RCC 7860 (cell line): Measurements from ENCODE around the gene FAM114A2.

Source experiments
- DNase-seq: peaks from one replicate; pipeline ENCODE4 v3.0.0-alpha.2; 2015; ENCODE audit warnings: low spot score
- FAIRE-seq: peaks from 2 replicates; lab custom pipeline; 2012; peaks lifted over from hg19 to GRCh38; lab: Jason Lieb, UNC

FAM114A2 gene

GRCh38 chr5:153987301-153987700 is 51.4 kb downstream of the FAM114A2 start:
- FAIRE-seq (no peak), DNase-seq (no peak)

DNA sequence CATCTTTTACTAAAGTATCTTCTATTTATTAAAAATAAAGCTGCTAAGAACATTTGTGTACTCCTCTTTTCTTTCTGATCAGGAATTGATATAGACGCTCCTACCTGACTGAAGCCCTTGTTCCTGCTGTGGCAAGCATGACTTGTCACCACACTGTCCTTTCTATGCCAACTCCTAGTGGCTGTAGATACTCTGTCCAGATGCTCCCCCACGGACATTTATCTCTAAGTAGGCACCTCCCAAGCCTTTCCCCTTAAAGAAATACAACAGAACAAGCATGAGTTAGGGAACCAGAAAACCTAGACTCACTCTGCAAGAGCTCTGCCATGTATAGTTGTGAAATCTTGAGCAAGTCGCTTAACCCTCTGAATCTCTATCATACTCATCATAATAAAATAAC is 53.2 kb downstream of the FAM114A2 start:
- DNase-seq (no peak), FAIRE-seq (no peak)

GRCh38 chr5:153983885-153984284 is 54.8 kb downstream of the FAM114A2 start:
- FAIRE-seq (no peak), DNase-seq (no peak)

- DNase-seq (no peak), FAIRE-seq (no peak)
Observed at GRCh38 chr5:153981905-153982605, 56.7 kb downstream of the FAM114A2 start.

- DNase-seq (no peak), FAIRE-seq (no peak)
Observed at GRCh38 chr5:153979028-153979783, 59.5 kb downstream of the FAM114A2 start.

DNA sequence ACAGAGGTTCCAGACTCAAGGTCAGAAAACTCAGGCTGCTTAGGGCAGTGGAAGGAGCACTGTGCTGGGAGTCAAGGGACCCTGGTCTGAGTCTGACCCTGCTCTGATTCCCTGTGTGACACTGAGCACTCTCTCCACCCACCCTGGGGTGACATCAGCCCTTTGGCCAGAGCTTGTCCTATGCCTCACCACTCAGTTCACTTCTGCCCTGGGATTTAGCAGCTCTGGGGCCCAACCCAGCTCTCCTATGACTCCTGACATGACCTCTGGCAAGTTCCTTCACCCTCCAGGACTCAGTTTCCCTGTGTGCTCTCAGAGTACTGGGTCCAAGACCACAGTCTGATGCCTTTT is 63.9 kb downstream of the FAM114A2 start:
- no peak for FAIRE-seq
- DNase-seq: no peak

GRCh38 chr5:153974131-153974812 is 64.4 kb downstream of the FAM114A2 start:
- DNase-seq (no peak), FAIRE-seq (no peak)

DNA sequence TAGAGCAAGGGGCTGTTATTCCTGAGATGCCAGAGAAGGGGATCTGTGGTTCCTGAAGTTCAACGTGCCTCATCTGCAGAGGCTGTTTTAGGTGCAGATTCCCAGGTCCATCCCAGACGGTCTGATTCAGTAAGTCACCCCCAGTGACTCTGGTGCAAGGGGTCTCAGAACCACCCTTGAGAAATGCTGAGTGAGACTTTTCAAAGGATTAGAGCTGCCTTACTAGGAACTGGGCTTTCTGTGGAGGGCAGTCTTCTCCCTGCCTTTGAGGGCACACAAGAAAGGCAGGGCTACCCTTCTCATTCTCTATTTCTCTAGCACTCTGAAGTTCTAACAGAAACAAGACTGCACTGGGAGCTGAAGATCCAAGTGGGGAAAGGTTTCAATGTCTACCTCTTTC is 66.5 kb downstream of the FAM114A2 start:
- FAIRE-seq (no peak), DNase-seq (no peak)

GRCh38 chr5:153970496-153970895 is 68.2 kb downstream of the FAM114A2 start:
- FAIRE-seq (no peak), DNase-seq (no peak)

GRCh38 chr5:153969563-153969895 is 69.2 kb downstream of the FAM114A2 start:
- DNase-seq (no peak), FAIRE-seq (no peak)

DNA sequence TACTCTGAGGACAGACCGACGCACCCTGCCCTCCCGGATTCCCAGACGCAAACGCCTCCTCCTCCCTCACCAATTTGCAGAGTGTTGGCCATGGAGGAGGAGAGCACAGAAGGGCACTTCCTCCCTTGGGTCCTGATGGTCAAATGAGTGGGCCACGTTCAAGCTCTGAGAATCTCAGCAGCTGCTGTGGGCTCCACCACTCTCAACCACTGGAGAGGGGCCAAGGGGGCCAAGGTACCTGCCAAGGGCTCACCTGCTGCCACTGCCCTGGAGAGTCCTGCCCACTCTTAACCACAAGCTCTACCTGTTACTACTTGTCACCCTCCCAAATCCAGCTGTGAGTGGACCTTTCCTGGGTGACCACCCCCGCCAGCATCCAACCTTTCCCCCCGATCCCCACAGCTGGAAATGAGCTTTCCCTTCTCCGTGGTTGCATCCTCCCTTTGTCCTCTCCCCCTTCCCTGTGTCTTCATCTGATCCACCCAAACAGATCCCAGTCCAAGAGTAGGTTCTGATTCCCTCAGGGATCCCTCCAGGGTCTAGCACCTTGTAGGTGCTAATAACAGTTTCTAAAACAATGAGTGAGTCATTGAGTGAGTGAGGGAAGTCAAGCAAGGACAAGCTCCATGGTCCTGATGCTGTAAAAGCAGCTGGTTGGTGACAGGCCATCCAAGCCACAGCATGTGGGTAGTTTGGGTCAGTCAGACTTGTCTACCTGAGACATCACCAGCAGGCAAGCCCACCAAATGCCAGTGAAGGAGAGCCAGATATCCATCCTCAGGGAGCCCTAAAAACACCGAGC is 69.7 kb downstream of the FAM114A2 start:
- FAIRE-seq: no peak
- no peak for DNase-seq

DNA sequence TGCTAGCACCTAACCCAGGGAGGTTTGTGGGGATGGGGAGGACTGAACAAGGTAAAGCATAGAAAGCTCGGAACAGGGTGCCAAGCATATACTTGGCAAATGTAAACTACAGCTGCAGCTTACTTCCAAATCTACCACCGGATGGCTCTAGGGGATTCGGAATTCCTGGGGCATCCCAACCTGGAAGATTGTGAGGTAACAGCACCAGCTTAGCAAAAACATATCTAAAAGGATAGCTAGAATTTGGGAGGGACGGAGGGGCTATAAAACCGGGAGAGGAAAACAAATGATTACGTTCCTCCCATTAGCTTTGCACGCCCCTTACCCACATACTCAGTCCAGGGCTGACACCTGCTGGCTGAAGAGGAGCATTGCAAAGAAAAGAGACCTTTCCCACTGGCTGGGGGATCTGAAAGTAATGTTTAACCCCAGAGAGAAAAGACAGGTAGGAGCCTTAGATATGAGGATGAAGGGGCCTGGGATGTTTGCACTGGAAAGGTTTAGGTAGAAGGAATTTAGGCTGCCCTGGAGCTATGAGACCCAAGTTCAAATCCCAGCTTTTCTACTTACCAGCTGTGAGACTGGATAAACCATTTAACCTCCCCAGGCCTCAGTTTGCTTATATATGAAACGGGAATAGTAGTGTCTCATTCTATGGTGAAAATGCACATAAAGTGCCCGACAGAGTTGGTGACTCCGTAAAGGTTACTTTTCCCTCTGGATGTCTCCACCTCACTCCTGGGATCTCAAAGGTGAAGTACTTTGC is 73.6 kb downstream of the FAM114A2 start:
- DNase-seq (peak; percentile 9), FAIRE-seq (no peak)

- no peak for DNase-seq
- no peak for FAIRE-seq
Observed at GRCh38 chr5:153964191-153964879, 74.4 kb downstream of the FAM114A2 start.

DNA sequence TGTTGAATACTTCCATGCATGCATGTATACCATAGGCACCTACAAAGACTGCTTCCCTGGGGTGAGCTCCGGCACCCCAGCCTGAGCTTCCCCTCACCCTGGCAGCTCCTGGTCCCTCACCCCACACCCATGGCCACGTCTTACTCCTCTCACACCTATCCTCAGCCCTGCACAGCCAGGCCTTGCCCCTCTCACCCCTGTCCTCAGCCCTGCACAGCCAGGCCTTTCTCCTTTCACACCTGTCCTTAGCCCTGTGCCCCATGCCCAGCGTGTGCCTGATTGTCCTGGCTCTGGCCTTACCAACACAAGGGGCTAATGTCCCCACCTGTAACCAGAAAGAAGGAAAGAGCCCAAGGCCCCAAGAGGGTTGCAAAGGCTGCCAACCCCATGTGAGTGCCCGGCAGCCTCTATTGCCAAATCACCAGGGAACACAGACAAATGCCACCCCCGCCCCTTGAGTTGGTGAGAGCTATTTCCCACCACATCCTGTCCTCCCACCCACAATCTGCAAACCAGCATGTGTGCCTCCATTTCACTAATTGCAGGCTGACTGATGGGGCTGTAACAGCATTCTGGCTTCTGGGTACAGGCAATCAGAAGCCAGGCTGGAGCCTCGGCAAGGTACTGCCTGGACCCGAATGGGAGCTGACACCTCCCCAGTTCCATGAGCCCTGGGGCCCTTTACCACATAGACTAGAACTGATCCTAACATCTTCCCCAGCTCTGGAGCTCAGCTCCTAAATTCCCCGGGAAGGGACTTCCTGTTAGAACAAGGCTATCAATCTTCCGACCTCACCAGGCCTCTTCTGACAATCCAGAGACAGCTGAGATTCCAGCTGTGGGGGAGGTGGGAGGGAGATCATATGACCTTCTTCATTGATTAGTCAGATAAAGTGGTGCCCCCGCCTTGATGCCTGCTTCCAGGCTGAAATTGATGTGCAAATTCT is 78.2 kb downstream of the FAM114A2 start:
- DNase-seq: no peak
- no peak for FAIRE-seq

DNA sequence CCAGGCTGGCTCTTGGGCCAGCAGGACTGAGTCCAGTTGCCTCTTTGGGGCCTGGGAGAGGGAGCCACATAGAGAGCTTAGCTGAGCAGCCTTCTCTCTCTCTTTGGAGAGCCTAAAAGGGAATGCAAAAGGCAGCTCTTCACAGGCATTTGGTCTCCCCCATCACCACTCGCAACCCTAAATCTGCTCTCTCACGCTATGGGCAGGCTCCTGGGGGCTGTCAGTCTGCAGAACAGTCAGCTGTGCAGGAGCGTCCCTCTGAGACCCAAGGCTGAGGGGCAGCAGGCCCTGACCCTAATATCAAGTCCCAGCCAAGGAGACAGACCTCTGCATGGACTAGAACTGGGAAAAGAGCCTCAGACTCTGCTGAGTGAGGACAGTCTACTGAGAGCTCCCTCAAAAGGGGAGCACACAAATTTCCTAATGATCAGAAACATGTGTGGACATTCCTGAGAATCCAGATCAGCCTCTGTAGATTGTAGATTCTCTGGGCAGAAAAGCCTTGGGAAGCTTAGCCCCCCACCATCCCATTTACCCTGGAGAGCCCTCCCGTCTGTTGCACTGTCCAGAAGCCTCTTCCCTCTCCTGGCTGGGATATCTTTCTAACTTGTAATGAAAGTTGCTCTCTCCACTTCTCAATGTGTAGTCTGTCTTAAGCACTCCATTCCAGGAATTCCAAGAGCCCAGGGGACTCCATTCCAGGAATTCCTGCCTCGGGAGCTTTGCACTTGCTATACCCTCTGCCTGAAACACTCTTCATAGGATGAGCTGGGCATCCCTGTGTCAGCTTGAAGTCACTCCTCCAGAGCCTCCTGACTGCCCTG is 79.4 kb downstream of the FAM114A2 start:
- DNase-seq (no peak), FAIRE-seq (no peak)

DNA sequence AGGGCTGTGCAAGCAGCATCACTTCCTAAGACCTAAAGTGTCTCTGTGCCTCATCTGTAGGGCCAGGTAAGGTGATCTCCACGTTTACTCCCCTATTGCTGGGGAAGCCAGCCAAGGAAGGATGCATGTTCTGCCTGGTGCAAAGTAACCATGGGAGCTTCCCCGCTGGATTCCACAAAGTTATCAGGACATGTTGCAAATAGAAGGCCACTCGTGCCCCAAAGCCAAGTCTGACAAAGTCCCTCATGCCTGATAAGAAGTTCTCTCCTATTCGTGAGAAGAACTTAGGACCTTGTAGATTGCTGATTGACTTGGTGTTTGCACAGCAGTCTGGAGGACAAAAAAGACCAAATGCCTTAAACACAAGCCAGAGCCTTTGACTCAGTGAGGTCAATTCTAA is 81.5 kb downstream of the FAM114A2 start:
- DNase-seq (no peak), FAIRE-seq (no peak)

DNA sequence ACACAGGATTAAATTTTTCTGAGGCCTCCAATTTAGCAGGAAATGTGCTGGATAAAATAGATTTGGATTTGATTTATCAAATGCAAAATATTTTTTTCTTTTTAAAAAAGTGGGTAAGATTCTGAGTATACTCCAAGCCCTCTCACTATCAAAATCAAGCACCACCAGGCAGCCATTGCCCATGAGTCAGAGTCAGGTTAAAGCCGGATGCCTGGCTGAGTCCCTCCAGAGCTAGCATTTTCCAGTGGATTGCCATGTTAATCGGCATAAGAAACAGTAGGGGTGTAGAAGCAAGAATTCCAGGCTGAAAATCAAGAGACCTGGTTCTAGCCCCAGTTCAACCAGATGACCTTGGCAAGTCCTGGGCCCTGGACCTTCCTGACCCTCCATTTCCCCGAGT is 85.3 kb downstream of the FAM114A2 start:
- DNase-seq (no peak), FAIRE-seq (no peak)

DNA sequence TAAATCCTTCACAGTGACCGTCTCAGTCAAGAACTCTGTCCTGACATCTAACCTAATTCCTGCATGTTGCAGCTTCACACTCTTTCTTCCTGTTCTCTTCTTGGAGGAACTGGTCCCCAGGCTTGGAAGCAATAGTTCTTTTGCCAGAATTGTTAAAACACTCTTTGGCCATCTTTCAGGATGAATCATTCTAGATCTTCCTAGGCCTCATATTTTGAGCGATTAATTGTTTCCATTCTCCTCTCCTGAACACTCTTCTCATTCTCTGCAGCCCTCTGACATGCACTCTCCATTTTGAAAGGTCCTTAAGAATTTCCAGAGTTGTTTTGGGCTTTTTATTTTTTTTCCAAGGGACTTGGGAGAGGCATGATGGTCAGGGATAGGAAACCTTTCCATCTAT is 85.8 kb downstream of the FAM114A2 start:
- DNase-seq (no peak), FAIRE-seq (no peak)
